NCI-H2196 (cell line): ENCODE results near the gene KRT83.
"Not testable (repeated sequence)": the region's sequence is repeated elsewhere in the genome, so short reads cannot be mapped to it uniquely, and the experiment has no call there.

ENCODE experiments used
- DNase-seq: peaks from one replicate; lab custom pipeline; 2025; ENCODE audit not compliant: unreplicated experiment; lab: John Stamatoyannopoulos, UW

KRT83 gene

GRCh38 chr12:52333321-52333720, 12.1 kb upstream of the KRT83 start:
- DNase-seq: no peak

- DNase-seq: no peak
These were observed 11.2 kb upstream of the KRT83 start for GRCh38 chr12:52332381-52332780.

DNA sequence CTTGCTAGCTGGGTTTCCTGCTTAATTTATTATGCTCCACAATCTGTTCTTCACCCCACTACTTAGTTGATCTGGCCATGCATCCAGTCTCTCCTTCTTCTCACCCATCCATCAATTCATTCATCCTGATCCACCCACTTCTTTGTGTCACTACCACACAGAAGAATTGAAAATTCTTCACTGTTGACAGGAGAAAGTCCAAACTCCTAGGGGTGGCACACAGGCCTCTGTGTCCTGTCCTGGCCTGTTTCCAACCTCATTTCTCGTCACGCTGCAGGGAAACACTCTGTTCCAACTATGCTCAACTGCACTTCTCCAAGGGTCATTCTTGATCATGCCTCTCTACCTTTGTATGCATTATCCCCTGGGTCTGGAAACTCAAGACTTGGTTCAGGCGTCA, 10.6 kb upstream of the KRT83 start:
- DNase-seq: no peak

- no peak for DNase-seq
These were observed 9.8 kb upstream of the KRT83 start for GRCh38 chr12:52331039-52331438.

GRCh38 chr12:52327830-52328500, 6.8 kb upstream of the KRT83 start:
- DNase-seq: no peak

GRCh38 chr12:52327052-52327829, 6.0 kb upstream of the KRT83 start:
- peak; percentile 87 for DNase-seq

DNA sequence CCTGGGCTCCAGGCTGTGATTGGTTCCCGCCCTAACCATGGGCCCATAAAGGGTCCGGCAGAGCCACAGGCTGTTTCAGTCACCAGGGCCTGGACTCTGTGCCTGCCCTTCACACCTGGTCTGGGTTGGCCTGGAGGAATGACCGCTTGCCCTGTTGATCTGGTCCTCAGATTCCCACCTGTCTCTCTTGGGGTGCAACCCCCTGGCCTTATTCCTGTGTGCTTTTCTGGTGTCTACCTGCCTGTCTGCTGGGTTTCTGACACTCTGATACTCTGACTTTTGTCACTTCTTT, 2.9 kb upstream of the KRT83 start:
- DNase-seq: no peak

DNA sequence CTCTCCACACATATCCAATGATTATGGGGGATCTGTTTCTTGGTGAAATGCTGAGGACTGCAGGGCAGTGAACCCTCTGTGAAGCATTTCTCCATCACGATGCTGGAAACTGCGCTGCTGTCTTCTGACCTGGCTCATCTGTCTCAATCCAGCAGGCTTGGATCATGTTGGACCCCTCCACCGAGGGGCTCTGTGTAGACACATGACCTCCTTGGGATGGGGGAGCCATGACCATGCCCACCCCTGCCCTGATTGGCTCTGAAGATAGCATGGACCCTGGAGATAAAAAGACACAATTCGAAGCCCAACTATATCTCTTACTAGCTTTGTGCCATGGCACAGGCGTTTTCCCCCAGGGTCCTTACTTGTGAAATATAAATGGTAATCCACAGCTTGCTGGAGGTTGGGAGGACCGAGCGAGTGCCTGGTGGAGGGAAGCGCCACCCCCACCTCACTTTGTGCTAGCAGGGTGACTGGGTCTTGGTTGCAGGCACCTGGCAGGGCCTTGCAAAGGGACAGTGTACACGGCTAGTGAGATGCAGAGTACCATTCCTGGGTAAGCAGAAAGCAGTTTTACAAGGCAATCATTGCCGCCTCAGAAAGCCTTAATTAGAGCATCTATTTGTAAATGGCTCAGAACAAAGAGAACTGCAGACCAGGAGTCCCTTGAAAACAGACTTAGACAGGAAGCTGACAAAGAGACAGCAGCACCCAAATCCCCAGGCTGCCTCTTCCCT, 2.4 kb upstream of the KRT83 start:
- no peak for DNase-seq

DNA sequence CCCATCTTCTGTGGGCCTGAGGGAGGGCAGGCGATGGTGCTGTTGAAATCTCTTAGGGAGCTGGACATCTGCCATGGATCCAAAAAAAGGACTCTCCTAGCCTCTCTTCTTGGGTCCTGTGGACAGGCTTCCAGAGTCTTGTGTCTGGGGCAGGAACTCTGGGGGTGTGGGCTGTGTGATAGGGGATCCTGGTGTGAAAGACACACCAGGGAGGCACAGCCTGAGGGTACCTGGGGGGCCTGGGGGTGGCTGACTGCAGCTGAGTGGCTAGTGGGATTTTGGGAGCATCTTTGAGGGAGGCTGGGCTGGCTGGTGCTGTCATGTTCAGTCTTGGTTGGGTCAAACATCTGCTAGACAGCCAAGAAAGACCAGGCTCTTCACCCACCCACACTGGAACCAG, 1.8 kb upstream of the KRT83 start:
- DNase-seq: no peak

DNA sequence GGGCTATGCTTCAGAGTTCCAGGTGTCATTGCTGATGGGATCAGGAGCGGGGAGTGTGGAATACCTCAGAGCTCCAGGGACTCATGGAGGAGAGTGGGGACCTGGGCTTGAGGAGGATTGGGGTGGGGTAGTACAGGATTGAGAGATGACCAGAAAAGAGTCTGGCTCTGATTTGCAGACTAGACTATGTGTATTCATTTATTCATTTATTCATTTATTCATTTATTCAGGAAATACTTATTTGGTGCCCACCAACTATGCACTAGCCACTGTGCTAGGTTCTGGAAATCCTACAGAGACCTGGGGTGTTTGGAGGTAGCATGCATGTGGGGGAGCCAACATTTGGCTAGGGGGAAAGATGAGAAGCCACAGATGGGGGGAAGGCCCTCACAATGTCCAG, 871 bp upstream of the KRT83 start:
- no peak for DNase-seq

DNA sequence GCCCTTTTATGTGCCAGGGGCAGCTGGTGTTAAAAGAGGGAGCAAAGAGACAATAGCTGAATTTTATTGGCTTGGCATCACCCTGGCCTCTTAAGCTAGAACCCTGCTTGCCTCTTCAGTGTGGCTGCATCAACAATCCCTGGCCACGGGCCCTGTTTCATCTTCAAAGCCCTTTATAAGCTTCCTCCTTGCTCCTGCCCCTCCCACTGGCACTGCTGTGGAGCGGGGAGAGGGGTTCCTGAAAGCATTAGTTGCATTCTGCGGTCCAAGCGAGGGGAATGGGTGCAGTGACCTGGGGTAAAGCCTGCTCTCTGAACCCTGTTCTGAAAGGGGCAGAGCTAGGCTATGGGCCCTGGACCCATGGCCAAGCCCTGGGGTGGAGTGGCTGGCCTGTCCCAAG, 220 bp upstream of the KRT83 start:
- DNase-seq: peak; percentile 90

DNA sequence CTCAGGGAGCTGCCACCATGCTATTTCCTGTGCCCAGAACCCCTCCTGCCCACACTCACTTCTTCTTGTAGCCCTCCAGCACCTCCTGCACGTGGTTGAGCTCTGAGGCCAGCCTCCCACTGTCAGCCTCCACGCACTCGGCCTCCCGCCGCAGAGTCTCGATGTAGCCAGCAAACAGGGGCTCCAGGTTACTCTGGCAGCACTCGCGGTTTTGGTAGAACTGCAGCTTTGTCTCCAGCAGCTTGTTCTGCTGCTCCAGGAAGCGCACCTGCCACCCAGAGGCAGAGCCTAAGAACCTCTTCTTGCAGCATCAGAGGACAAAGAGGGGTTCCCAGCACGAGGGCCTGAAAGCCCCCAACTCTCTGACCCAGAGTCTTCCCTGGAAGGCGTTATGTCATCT, 2.1 kb downstream of the KRT83 start:
- peak; percentile 46 for DNase-seq

DNA sequence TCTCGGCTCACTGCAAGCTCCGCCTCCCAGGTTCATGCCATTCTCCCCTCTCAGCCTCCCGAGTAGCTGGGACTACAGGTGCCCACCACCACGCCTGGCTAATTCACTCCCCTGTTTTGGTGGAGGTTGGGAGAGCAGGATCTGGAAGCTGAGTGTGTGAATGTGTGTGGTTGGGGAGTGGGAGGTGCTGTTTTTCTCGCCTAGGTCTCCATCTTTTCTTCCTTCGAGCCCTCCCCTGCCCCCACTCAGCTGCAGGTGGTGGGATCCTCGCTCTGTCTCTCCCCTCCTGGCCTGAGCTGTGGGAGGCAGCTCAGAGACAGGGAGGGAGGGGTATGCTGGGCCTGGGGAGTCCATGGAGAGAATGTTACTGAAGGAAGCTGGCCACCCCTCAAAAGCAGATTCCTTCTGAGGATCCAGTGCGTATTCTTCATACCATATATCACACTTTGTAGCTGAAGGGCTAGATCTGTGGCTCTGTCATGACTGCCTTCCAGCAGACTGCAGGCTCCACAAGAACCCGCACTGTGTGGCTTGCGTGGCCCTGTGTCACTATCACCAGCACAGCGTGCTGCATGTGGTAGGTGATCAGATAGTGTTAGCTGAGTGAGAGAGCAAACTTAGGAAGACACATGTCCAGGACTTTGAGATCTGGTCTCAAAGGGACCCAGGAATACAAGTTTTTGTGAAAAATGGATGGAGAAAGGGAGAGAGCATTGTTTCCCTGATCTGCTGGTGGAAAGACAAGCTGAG, 2.8 kb downstream of the KRT83 start:
- no peak for DNase-seq

DNA sequence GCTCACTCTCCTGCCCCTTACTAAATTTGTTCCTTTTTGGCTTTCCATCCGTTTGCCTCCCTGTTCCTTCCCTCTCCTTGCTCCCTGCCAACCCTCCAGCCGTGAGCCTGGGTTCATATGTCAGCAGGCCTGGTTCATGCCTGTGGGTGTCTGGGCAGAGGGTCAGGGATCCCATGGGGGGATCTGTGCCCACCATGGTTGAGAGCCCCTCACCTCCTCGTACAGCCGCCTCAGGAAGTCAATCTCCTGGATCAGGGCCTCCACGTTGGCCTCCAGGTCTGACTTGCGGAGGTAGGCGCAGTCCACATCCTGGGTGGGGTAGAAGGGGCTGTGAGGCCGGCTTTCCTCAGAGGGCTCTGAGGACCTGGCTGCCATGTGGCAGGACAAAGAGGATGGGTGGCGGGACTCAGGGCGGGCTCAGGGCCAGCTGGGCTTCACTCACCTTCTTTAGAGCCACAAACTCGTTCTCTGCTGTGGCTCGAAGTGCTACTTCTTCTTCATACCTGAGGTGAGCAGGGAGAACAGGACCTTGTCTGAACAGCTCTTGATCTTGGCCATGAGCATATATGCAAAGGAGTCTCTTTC, 3.6 kb downstream of the KRT83 start:
- no peak for DNase-seq

GRCh38 chr12:52316701-52317100, 4.5 kb downstream of the KRT83 start:
- DNase-seq: no peak

GRCh38 chr12:52316290-52316689, 4.9 kb downstream of the KRT83 start:
- DNase-seq: no peak

GRCh38 chr12:52315721-52316120, 5.5 kb downstream of the KRT83 start:
- DNase-seq: not testable (repeated sequence)

DNA sequence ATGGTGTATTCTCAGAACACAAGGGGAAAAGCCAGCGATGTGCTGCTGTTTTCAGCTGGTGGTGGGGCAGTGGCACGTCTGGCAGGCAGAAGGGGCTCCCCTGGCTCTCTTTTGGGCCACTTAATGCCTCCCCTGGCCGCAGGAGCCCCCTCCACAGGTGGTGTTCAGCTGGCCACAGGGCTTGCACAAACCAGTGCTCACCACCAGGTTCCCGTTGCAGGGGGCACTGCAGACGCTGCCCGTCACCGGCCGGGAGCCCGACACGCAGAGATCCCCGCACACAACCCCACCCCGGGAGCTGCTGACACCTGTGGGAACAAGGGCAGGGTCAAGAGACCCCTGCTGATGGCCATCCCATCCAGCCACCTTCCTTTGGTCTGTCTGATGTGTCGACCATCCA, 6.7 kb downstream of the KRT83 start:
- no peak for DNase-seq

- no peak for DNase-seq
These were observed 7.3 kb downstream of the KRT83 start for GRCh38 chr12:52313926-52314325.

DNA sequence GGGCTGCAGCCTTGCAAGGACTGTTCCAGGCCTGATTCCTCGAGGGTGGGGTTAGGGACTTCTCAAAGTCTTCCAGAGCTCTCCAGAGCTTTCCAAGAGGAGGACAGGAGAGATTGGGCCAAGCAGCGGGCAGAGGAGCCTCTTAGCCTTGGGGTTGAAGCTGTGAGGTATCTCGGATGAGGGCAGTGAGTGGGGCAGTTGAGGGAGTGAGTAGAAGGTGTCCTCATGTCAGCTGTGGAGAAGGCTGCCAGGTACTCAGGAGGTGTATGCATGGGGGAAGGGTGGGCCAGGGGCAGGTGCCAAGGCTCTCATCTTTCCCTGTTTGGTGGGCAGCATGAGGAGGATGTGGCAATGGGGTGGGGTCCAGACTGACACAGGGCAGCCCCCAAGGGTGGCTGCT, 7.7 kb downstream of the KRT83 start:
- no peak for DNase-seq

GRCh38 chr12:52312086-52312485, 9.1 kb downstream of the KRT83 start:
- no peak for DNase-seq
